HepG2 (cell line): ENCODE results near the gene ARL4D. TPM values are rescaled to one million over a fixed set of nuclear protein-coding genes. Genes with fewer than 3 reads are reported as not detected.

Experiments
- FOSL2 ChIP-seq: sonication (generic); formaldehyde crosslinking; IDR thresholded peaks from 2 replicates; pipeline ENCODE4 v1.4.0; 2020; ENCODE audit warnings: missing genetic modification reagents
- FOXA3 ChIP-seq: IDR thresholded peaks from 2 replicates; pipeline ENCODE4 v1.6.1; 2016; ENCODE audit warnings: missing genetic modification reagents, missing compliant biosample characterization
- HINFP ChIP-seq: sonication (generic); formaldehyde crosslinking; IDR thresholded peaks from 2 replicates; pipeline ENCODE4 v1.4.0; 2020; ENCODE audit warnings: low read depth, mild to moderate bottlenecking, missing genetic modification reagents
- HNRNPLL ChIP-seq: fragments of 200-400 bp; formaldehyde crosslinking; IDR thresholded peaks from 2 replicates; pipeline ENCODE4 v1.6.1; 2017; ENCODE audit warnings: mild to moderate bottlenecking, low read depth, low read length; ENCODE audit not compliant: poor library complexity, severe bottlenecking
- ISX ChIP-seq: sonication (generic); formaldehyde crosslinking; conservative IDR thresholded peaks from 2 replicates; pipeline ENCODE4 v1.5.0; 2020; ENCODE audit warnings: missing genetic modification reagents
- KDM5A ChIP-seq: fragments of 200-600 bp; sonication (generic); IDR thresholded peaks from 2 replicates; pipeline ENCODE4 v1.7.0; 2018; ENCODE audit warnings: antibody characterized with exemption, mild to moderate bottlenecking, low read length, borderline replicate concordance
- KDM5B ChIP-seq: sonication (generic); formaldehyde crosslinking; IDR thresholded peaks from 2 replicates; pipeline ENCODE4 v1.4.0; 2020; ENCODE audit warnings: missing genetic modification reagents, mild to moderate bottlenecking, borderline replicate concordance
- MAFF ChIP-seq: IDR thresholded peaks from 2 replicates; pipeline ENCODE4 v1.6.1; 2011; ENCODE audit warnings: low read depth, low read length, improper control_type of control experiment
- POLR2G ChIP-seq: fragments of 200-400 bp; formaldehyde crosslinking; IDR thresholded peaks from 2 replicates; pipeline ENCODE4 v1.6.1; 2018; ENCODE audit warnings: mild to moderate bottlenecking, low read depth, low read length, moderate library complexity
- PRPF4 ChIP-seq: fragments of 200-400 bp; formaldehyde crosslinking; IDR thresholded peaks from 2 replicates; pipeline ENCODE4 v1.6.1; 2016; ENCODE audit warnings: low read length, low read depth; ENCODE audit not compliant: poor library complexity, severe bottlenecking
- XBP1 ChIP-seq: sonication (generic); formaldehyde crosslinking; IDR thresholded peaks from 2 replicates; pipeline ENCODE4 v1.5.0; 2020; ENCODE audit warnings: missing genetic modification reagents
- ZNF136 ChIP-seq: sonication (generic); formaldehyde crosslinking; IDR thresholded peaks from 2 replicates; pipeline ENCODE4 v1.8.1; 2022; ENCODE audit warnings: low read depth, mild to moderate bottlenecking, moderate library complexity, missing genetic modification reagents
- ZNF597 ChIP-seq: sonication (generic); formaldehyde crosslinking; IDR thresholded peaks from 2 replicates; pipeline ENCODE4 v1.5.0; 2020; ENCODE audit warnings: missing genetic modification reagents
- ZNF749 ChIP-seq: sonication (generic); formaldehyde crosslinking; IDR thresholded peaks from 2 replicates; pipeline ENCODE4 v1.8.0; 2022; ENCODE audit warnings: mild to moderate bottlenecking, missing genetic modification reagents, moderate library complexity, borderline replicate concordance
- ZNF776 ChIP-seq: sonication (generic); formaldehyde crosslinking; IDR thresholded peaks from 2 replicates; pipeline ENCODE4 v1.4.0; 2020; ENCODE audit warnings: mild to moderate bottlenecking, missing genetic modification reagents
- ZNF850 ChIP-seq: sonication (generic); formaldehyde crosslinking; conservative IDR thresholded peaks from 2 replicates; pipeline ENCODE4 v1.9.0; 2021; ENCODE audit warnings: mild to moderate bottlenecking, missing genetic modification reagents
- ZNF891 ChIP-seq: sonication (generic); formaldehyde crosslinking; IDR thresholded peaks from 2 replicates; pipeline ENCODE4 v1.5.0; 2020; ENCODE audit warnings: mild to moderate bottlenecking, missing genetic modification reagents
- ZUFSP ChIP-seq: sonication (generic); formaldehyde crosslinking; IDR thresholded peaks from 2 replicates; pipeline ENCODE4 v1.9.0; 2021; ENCODE audit warnings: missing genetic modification reagents, mild to moderate bottlenecking, borderline replicate concordance
- polyA plus RNA-seq, 8 experiments: library from polyadenylated mRNA; depleted of rRNA in 3 of 8; stranded (reverse) in 7 of 8; unstranded in 1 of 8; fragments of >200 nt; fragmentation: Illumina TruSeq in 4 of 8; extraction: Trizol in 4 of 8; gene quantifications; 2 replicates each; pipeline versions ENCODE4 v1.2.1 to v1.2.3, GENCODE V29; 2011 to 2016; ENCODE audit warnings: low read depth in 4 of 8, missing spikeins in 1 of 8, mixed read lengths in 1 of 8; ENCODE audit not compliant: insufficient read depth in 1 of 8
- total RNA-seq, 5 experiments: library from RNA; depleted of rRNA; stranded (reverse); fragments of >200 nt; fragmentation: Illumina TruSeq; extraction: Trizol; gene quantifications; 2 replicates each; pipeline ENCODE4 v1.2.3, GENCODE V29; 2016; ENCODE audit warnings: low read depth in 1 of 5

The ARL4D gene
- total and polyA plus RNA-seq, 2 of the 13 experiments (the other 11 are each of a cell fraction or from before 2014, with no cell fraction given) = 9.0 to 25.9 TPM

- no peak for TF ChIP-seq ZNF891
- TF ChIP-seq ZNF749 = no peak
- peak; percentile 50 for TF ChIP-seq FOSL2
- no peak for TF ChIP-seq ZNF597 (CRISPR knock-in tag)
- no peak for TF ChIP-seq ZNF850 (CRISPR knock-in tag)
- TF ChIP-seq XBP1 (CRISPR knock-in tag) = no peak
- no peak for TF ChIP-seq KDM5A
- no peak for TF ChIP-seq POLR2G
- TF ChIP-seq KDM5B (CRISPR knock-in tag) = no peak
- no peak for TF ChIP-seq ZUFSP (CRISPR knock-in tag)
- TF ChIP-seq HNRNPLL = no peak
- TF ChIP-seq HINFP (CRISPR knock-in tag) = no peak
- no peak for TF ChIP-seq FOXA3
- TF ChIP-seq PRPF4 = no peak
- TF ChIP-seq ZNF136 (CRISPR knock-in tag) = no peak
- peak; percentile 42; the same call in 1 of the 2 replicates for TF ChIP-seq MAFF
- no peak for TF ChIP-seq ISX (CRISPR knock-in tag)
- TF ChIP-seq ZNF776 (CRISPR knock-in tag) = no peak
Observed at GRCh38 chr17:43372273-43372911, 26.4 kb upstream of the ARL4D start (continued).
